ENCODE data around the gene CFAP74.
"Not testable (repeated sequence)": the region's sequence is repeated elsewhere in the genome, so short reads cannot be mapped to it uniquely, and the experiment has no call there.

CFAP74 gene

DNA sequence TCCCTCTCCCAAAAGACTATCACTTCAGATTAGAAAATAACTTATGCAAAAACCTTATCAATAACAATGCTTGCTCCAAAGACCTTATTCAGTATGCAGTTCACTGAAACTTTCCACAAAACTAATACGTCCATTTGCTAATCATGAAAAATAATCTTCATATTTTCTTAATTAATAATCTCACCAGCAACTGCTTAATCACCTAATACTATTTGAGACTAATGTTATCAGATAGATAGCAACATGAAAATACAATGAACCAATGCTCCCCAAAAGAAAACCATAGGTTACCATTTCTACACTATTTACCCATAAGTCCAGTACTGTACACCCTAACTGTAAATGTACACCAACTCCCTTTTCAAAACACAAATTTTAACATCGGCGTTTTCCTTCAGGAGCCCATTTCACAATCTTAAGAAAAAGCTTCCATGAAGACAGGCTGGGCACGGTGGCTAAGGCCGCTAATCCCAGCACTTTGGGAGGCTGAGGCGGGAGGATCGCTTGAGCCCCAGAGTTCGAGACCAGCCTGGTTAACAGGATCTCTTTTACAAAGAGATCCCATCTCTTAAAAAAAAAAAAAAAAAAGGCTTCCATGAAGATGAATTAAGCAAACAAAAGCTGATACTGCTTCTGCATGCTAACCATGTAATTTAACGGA is 114.4 kb downstream of the CFAP74 start:
- Histone ChIP-seq H3K27ac (no peak overlapping the region), H2AFZ (no peak overlapping the region)
- TF ChIP-seq CTCF (IDR thresholded peaks at IDR 0.05): no peak

DNA sequence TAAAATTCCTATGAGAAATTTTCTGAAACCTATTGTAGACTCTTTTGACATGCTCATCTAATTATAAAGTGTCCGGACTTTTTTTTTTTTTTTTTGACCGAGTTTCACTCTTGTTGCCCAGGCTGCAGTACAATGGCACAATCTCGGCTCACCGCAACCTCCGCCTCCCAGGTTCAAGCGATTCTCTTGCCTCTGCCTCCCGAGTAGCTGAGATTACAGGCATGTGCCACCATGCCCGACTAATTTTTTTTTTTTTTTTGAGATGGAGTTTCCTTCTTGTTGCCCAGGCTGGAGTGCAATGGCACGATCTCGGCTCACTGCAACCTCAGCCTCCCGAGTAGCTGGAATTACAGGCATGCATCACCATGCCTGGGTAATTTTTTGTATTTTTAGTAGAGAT is 119.7 kb downstream of the CFAP74 start:
- H3K36me3 ChIP-seq (ENCODE audit: control insufficient read depth, insufficient read depth, low read length); H3K27me3 ChIP-seq (ENCODE audit: control insufficient read depth, insufficient read depth, low read length); H3K9ac ChIP-seq; H2AFZ ChIP-seq; H3K4me3 ChIP-seq (ENCODE audit: low read depth, low read length); H3K9me3 ChIP-seq (ENCODE audit: control insufficient read depth, low read length): not testable (repeated sequence)
- Histone ChIP-seq H3K4me2 (ENCODE audit: low read length) (peak overlapping the region; percentile 54), H3K27ac (peak overlapping the region; percentile 53), H3K79me2 (peaks cover 43% of the 10 kb centered on the region), H3K4me1 (peaks cover 11% of the 10 kb centered on the region)

More for the DNA sequence above, 114.4 kb downstream of the CFAP74 start:
- Histone ChIP-seq H3K79me2 (peaks cover 21% of the 10 kb centered on the region), H3K9me3 (ENCODE audit: control insufficient read depth, low read length) (no peaks in the 10 kb centered on the region), H3K4me3 (ENCODE audit: low read depth, low read length) (peak overlapping the region; percentile 70), H3K4me2 (ENCODE audit: low read length) (peak overlapping the region; percentile 88), H3K36me3 (ENCODE audit: control insufficient read depth, insufficient read depth, low read length) (no peaks in the 10 kb centered on the region), H3K9ac (no peak overlapping the region), H3K4me1 (peaks cover 3% of the 10 kb centered on the region), H3K27me3 (ENCODE audit: control insufficient read depth, insufficient read depth, low read length) (no peaks in the 10 kb centered on the region)

GRCh38 chr1:1883092-1883873 is 120.3 kb downstream of the CFAP74 start:
- Histone ChIP-seq H3K36me3 (ENCODE audit: control insufficient read depth, insufficient read depth, low read length) (no peaks in the 10 kb centered on the region), H3K79me2 (peaks cover 43% of the 10 kb centered on the region), H3K9me3 (ENCODE audit: control insufficient read depth, low read length) (no peaks in the 10 kb centered on the region), H3K27me3 (ENCODE audit: control insufficient read depth, insufficient read depth, low read length) (no peaks in the 10 kb centered on the region), H3K9ac (no peak overlapping the region), H2AFZ (no peak overlapping the region), H3K27ac (peak overlapping the region; percentile 53), H3K4me1 (peaks cover 11% of the 10 kb centered on the region), H3K4me2 (ENCODE audit: low read length) (peak overlapping the region; percentile 54), H3K4me3 (ENCODE audit: low read depth, low read length) (peak overlapping the region; percentile 15)
- no peak for TF ChIP-seq CTCF (IDR thresholded peaks at IDR 0.05)

DNA sequence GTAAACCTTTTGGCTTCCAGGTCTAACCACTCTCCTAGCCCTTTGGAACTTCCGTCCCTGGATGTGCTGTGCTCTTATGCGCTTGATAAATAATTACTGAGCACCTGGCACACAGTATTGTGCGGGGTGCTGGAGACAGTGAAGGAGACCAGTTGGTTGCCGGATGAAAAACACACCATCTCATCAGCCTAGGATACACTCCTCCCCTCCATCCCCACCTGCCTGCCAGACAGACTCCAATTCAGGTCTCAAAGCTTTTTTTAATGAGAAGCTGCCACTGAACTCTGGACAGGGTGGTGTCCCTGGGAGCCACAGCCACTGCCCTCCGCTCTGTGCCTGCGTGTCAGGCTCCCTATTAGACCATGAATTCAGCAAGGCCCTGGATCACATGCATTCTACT is 121.9 kb downstream of the CFAP74 start:
- H3K4me3 ChIP-seq (ENCODE audit: low read depth, low read length): no peak overlapping the region
- no peaks in the 10 kb centered on the region for H3K27me3 ChIP-seq (ENCODE audit: control insufficient read depth, insufficient read depth, low read length)
- H3K9me3 ChIP-seq (ENCODE audit: control insufficient read depth, low read length): no peaks in the 10 kb centered on the region
- H3K36me3 ChIP-seq (ENCODE audit: control insufficient read depth, insufficient read depth, low read length): no peaks in the 10 kb centered on the region
- H2AFZ ChIP-seq: no peak overlapping the region
- no peak overlapping the region for H3K4me2 ChIP-seq (ENCODE audit: low read length)
- peaks cover 44% of the 10 kb centered on the region for H3K79me2 ChIP-seq
- H3K9ac ChIP-seq: no peak overlapping the region
- no peak for TF ChIP-seq CTCF (IDR thresholded peaks at IDR 0.05)
- H3K4me1 ChIP-seq: peaks cover 11% of the 10 kb centered on the region
- no peak overlapping the region for H3K27ac ChIP-seq

- Histone ChIP-seq H3K27ac (no peak overlapping the region), H3K79me2 (peaks cover 49% of the 10 kb centered on the region), H3K27me3 (ENCODE audit: control insufficient read depth, insufficient read depth, low read length) (no peaks in the 10 kb centered on the region), H3K4me3 (ENCODE audit: low read depth, low read length) (no peak overlapping the region), H3K9ac (no peak overlapping the region), H3K4me2 (ENCODE audit: low read length) (peak overlapping the region; percentile 38), H2AFZ (no peak overlapping the region), H3K4me1 (peaks cover 11% of the 10 kb centered on the region), H3K36me3 (ENCODE audit: control insufficient read depth, insufficient read depth, low read length) (no peaks in the 10 kb centered on the region), H3K9me3 (ENCODE audit: control insufficient read depth, low read length) (no peaks in the 10 kb centered on the region)
- TF ChIP-seq CTCF (IDR thresholded peaks at IDR 0.05): no peak
Measured at GRCh38 chr1:1880617-1881312, 122.8 kb downstream of the CFAP74 start.

All from parathyroid adenoma (tissue), 2 donors.